RWPE1 (cell line): ENCODE results near the gene PCDHA4.

ENCODE experiments used
- CTCF ChIA-PET: fragments of 350-600 bp; sonication (Branson Sonifier 250); formaldehyde crosslinking; extraction: SDS; loops from one replicate; lab custom pipeline; 2021; lab: Yijun Ruan, JAX
- POLR2A ChIA-PET: fragments of 400-600 bp; formaldehyde crosslinking; extraction: SDS; loops from one replicate; lab custom pipeline; 2020; ENCODE audit warnings: antibody characterized with exemption; ENCODE audit not compliant: low non-redundant PET; lab: Yijun Ruan, JAX
- DNase-seq: peaks from one replicate; pipeline ENCODE4 v3.0.0; 2012; ENCODE audit warnings: low spot score
- H3K27ac ChIP-seq: fragments of 450-650 bp; 2 replicates; pipeline ENCODE4 v1.5.1; 2017
- CTCF ChIP-seq: fragments of 450-650 bp; conservative IDR thresholded peaks from 2 replicates; pipeline ENCODE4 v1.5.1; 2017; ENCODE audit warnings: low read depth, mild to moderate bottlenecking

PCDHA4 gene

DNA sequence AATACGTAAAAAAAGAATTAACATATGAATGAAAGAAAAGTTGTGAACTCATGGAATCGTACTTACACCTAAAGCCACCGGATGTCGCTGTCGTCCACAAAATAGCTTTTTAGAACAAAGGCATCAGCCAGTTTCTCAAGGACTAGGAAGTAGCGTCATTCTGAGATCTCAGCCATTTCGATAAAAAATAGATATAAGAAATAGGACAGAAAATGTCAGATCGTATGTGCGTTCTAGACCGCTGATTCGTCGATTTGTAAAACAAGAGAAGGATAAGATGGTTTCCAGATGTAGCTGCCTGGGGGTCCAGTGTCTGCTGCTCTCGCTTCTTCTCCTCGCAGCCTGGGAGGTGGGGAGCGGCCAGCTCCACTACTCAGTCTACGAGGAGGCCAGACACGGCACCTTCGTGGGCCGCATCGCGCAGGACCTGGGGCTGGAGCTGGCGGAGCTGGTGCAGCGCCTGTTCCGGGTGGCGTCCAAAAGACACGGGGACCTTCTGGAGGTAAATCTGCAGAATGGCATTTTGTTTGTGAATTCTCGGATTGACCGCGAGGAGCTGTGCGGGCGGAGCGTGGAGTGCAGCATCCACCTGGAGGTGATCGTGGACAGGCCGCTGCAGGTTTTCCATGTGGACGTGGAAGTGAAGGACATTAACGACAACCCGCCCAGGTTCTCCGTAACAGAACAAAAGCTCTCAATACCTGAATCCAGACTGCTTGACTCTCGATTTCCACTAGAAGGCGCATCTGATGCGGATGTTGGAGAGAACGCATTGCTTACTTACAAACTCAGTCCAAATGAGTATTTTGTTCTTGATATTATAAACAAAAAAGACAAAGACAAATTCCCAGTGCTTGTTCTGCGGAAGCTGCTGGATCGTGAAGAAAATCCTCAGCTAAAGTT is 49.2 kb downstream of the PCDHA4 start, which contains the start of gene PCDHA10:
TSS of gene PCDHA10 (plus strand) at position 126 of the 903 bp plus-strand sequence. CDS start at position 278, 152 bp downstream.
- ChIA-PET CTCF (no interaction called here), POLR2A (no interaction called here)
- no peak within 1 kb of the TSS for H3K27ac ChIP-seq
- TF ChIP-seq CTCF, result no peak
- DNase-seq, result no peak

DNA sequence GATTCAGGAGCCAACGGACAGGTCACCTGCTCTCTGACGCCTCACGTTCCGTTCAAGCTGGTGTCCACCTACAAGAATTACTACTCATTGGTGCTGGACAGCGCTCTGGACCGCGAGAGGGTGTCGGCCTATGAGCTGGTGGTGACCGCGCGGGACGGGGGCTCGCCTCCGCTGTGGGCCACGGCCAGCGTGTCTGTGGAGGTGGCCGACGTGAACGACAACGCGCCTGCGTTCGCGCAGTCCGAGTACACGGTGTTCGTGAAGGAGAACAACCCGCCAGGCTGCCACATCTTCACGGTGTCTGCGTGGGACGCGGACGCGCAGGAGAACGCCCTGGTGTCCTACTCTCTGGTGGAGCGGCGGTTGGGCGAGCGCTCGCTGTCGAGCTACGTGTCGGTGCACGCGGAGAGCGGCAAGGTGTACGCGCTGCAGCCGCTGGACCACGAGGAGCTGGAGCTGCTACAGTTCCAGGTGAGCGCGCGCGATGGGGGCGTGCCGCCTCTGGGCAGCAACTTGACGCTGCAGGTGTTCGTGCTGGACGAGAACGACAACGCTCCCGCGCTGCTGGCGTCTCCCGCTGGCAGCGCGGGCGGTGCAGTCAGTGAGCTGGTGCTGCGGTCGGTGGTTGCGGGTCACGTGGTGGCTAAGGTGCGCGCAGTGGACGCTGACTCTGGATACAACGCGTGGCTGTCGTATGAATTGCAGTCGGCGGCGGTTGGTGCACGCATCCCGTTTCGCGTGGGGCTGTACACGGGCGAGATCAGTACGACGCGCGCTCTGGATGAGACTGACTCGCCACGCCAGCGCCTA is 50.5 kb downstream of the PCDHA4 start:
- no peak overlapping the region for H3K27ac ChIP-seq
- no peak for TF ChIP-seq CTCF
- DNase-seq, result no peak
- CTCF ChIA-PET, result no interaction called here
- POLR2A ChIA-PET, result no interaction called here

DNA sequence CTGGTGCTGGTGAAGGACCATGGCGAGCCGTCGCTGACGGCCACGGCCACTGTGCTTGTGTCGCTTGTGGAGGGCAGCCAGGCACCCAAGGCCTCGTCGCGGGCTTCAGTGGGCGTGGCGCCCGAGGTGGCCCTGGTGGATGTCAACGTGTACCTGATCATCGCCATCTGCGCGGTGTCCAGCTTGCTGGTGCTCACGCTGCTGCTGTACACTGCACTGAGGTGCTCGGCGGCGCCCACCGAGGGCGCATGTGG is 51.0 kb downstream of the PCDHA4 start:
- ChIA-PET CTCF (no interaction called here), POLR2A (no interaction called here)
- TF ChIP-seq CTCF, result no peak
- DNase-seq, result no peak
- no peak overlapping the region for H3K27ac ChIP-seq

DNA sequence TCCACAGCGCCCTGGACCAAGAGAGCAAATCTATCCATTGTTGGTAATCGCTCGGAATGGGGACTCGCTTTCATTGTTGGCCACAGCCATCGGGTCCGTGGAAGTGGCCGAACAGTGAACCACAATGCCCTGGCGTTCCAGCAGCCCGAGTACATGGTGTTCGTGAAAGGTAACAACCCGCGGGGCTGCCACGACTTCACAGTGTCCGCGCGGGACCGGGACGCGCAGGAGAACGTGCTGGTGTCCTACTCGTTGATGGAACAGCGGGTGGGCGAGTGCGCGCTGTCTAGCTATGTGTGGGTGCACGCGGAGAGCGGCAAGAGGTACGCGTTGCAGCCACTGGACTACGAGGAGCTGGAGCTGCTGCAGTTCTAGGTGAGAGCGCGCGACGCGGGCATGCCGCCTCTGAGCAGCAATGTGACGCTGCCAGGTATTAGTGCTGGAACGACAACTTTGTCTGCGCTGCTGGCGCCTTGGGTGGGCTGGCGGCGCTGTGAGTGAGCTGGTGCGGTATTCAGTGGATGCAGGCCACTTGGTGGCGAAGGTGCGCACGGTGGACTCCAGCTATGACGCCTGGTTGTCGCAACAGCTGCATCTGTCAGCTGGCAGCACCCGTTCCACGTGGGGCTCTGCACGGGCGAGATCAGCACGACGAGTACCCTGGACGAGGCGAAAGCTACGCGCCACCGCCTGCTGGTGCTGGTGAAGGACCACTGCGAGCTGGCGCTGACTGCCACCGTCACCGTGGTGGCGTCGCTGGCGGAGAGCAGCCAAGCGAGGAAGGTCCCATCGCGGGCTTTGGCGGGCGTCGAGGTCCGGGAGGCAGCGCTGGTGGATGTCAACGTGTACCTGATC is 55.8 kb downstream of the PCDHA4 start:
- no peak for TF ChIP-seq CTCF
- no peak for DNase-seq
- ChIA-PET CTCF (interaction anchor here (2.5 to 7.2 kb wide), 2 partner anchors 22 to 178 kb away, joined by 10 to 123 read pairs; partner anchors contain the start of gene PCDHA8), POLR2A (no interaction called here)
- H3K27ac ChIP-seq, result no peak overlapping the region
